Activated CD4-positive, alpha-beta memory T cell treated with anti-CD3 and anti-CD28 coated beads, Interleukin-2, amount 10 ng/mL, durations not matched to agents 7 days and 5 days (primary cell): Measurements from ENCODE around the gene KLHDC2. TPM values are rescaled to one million over a fixed set of nuclear protein-coding genes. Genes with fewer than 3 reads are reported as not detected.
A peak's percentile ranks its signal among the peaks of the same experiment; 100 is the strongest.
"Not testable (repeated sequence)": the region's sequence is repeated elsewhere in the genome, so short reads cannot be mapped to it uniquely, and the experiment has no call there.

Source experiments
- CTCF ChIA-PET: fragments of 350-600 bp; sonication (Branson Sonifier 250); formaldehyde crosslinking; loops from one replicate; lab custom pipeline; 2021; ENCODE audit warnings: antibody characterized with exemption, inconsistent platforms; lab: Charles Lee
- POLR2A ChIA-PET: fragments of 350-600 bp; sonication (Branson Sonifier 250); formaldehyde crosslinking; loops from one replicate; lab custom pipeline; 2021; ENCODE audit warnings: antibody characterized with exemption; lab: Charles Lee
- DNase-seq: peaks from one replicate; pipeline ENCODE4 v3.0.0-alpha.2; 2020
- H3K27ac Mint-ChIP-seq: one replicate; pipeline ENCODE4 v1.8.0; 2021; ENCODE audit warnings: mild to moderate bottlenecking, mixed read lengths
- H3K27me3 Mint-ChIP-seq: one replicate; pipeline ENCODE4 v1.8.0; 2021; ENCODE audit warnings: mixed read lengths
- H3K36me3 Mint-ChIP-seq: one replicate; pipeline ENCODE4 v1.8.0; 2021; ENCODE audit warnings: low read depth, mixed read lengths
- H3K4me1 Mint-ChIP-seq: one replicate; pipeline ENCODE4 v1.8.0; 2021; ENCODE audit warnings: mixed read lengths
- H3K4me3 Mint-ChIP-seq: one replicate; pipeline ENCODE4 v1.8.0; 2021; ENCODE audit warnings: mild to moderate bottlenecking, mixed read lengths
- H3K9me3 Mint-ChIP-seq: one replicate; pipeline ENCODE4 v1.8.0; 2021; ENCODE audit warnings: mixed read lengths
- total RNA-seq, 2 experiments: library from RNA; stranded (reverse); gene quantifications; one replicate each; pipeline ENCODE4 v1.2.3, GENCODE V29; 2021

KLHDC2 gene
- total RNA-seq, 2 experiments from 2014 or later, result 34.3 to 34.7 TPM

GRCh38 chr14:49766839-49767238 is 1.1 kb upstream of the KLHDC2 start:
- ChIA-PET POLR2A (interaction anchor here (0.8 to 7.3 kb wide), 28 partner anchors 10 to 350 kb away, joined by 3 to 99 read pairs (median 7); partner anchors contain the start of genes ARF6, DNAAF2, KLHDC1 and LRR1), CTCF (interaction anchor here (0.6 to 3.9 kb wide), 15 partner anchors 59 to 338 kb away, joined by 3 to 45 read pairs (median 5); partner anchors contain the start of genes DNAAF2, KLHDC1, LRR1 and MGAT2)
- Mint-ChIP-seq H3K9me3 (no peaks in the 10 kb centered on the region), H3K36me3 (peaks cover 10% of the 10 kb centered on the region), H3K4me3 (peak overlapping the region; percentile 98), H3K27me3 (no peaks in the 10 kb centered on the region), H3K4me1 (peaks cover 37% of the 10 kb centered on the region), H3K27ac (peak overlapping the region; percentile 98)
- DNase-seq, result no peak

GRCh38 chr14:49767270-49767570 is 733 bp upstream of the KLHDC2 start:
- no peaks in the 10 kb centered on the region for H3K9me3 Mint-ChIP-seq
- CTCF ChIA-PET, result interaction anchor here (0.6 to 3.9 kb wide), 16 partner anchors 8 to 337 kb away, joined by 3 to 45 read pairs (median 5); partner anchors contain the start of genes DNAAF2, KLHDC1, LRR1 and MGAT2
- H3K27ac Mint-ChIP-seq, result peak overlapping the region; percentile 98
- POLR2A ChIA-PET, result interaction anchor here (0.7 to 7.3 kb wide), 35 partner anchors 9 to 466 kb away, joined by 3 to 99 read pairs (median 6); partner anchors contain the start of genes DNAAF2, KLHDC1, LRR1 and MGAT2
- H3K4me3 Mint-ChIP-seq, result peak overlapping the region; percentile 98
- peaks cover 10% of the 10 kb centered on the region for H3K36me3 Mint-ChIP-seq
- H3K27me3 Mint-ChIP-seq, result no peaks in the 10 kb centered on the region
- H3K4me1 Mint-ChIP-seq, result peaks cover 37% of the 10 kb centered on the region
- no peak for DNase-seq

- Mint-ChIP-seq H3K36me3 (peaks cover 10% of the 10 kb centered on the region), H3K4me3 (peak overlapping the region; percentile 98), H3K9me3 (no peaks in the 10 kb centered on the region), H3K4me1 (peaks cover 37% of the 10 kb centered on the region), H3K27me3 (no peaks in the 10 kb centered on the region), H3K27ac (peak overlapping the region; percentile 98)
- ChIA-PET POLR2A (interaction anchor here (0.6 to 7.3 kb wide), 44 partner anchors 8 to 690 kb away, joined by 3 to 99 read pairs (median 5); partner anchors contain the start of genes DNAAF2, KLHDC1, LRR1 and MGAT2), CTCF (interaction anchor here (0.7 to 3.9 kb wide), 21 partner anchors 10 to 307 kb away, joined by 3 to 45 read pairs (median 4); partner anchors contain the start of genes DNAAF2, KLHDC1, LRR1 and MGAT2)
- peak; percentile 74 for DNase-seq
Observed at GRCh38 chr14:49768301-49769121, 558 bp downstream of the KLHDC2 start.

GRCh38 chr14:49769171-49769570 is 1.2 kb downstream of the KLHDC2 start:
- no peaks in the 10 kb centered on the region for H3K27me3 Mint-ChIP-seq
- CTCF ChIA-PET, result interaction anchor here (1.0 to 3.9 kb wide), 11 partner anchors 12 to 308 kb away, joined by 3 to 45 read pairs (median 5); partner anchors contain the start of genes DNAAF2, KLHDC1, NEMF and POLE2
- DNase-seq, result no peak
- H3K4me3 Mint-ChIP-seq, result peak overlapping the region; percentile 98
- peaks cover 10% of the 10 kb centered on the region for H3K36me3 Mint-ChIP-seq
- peaks cover 31% of the 10 kb centered on the region for H3K4me1 Mint-ChIP-seq
- POLR2A ChIA-PET, result interaction anchor here (0.6 to 7.3 kb wide), 25 partner anchors 7 to 347 kb away, joined by 3 to 99 read pairs (median 6); partner anchors contain the start of genes DNAAF2, KLHDC1, LRR1 and MGAT2
- peak overlapping the region; percentile 98 for H3K27ac Mint-ChIP-seq
- H3K9me3 Mint-ChIP-seq, result no peaks in the 10 kb centered on the region

GRCh38 chr14:49769581-49770211 is 1.7 kb downstream of the KLHDC2 start:
- Mint-ChIP-seq H3K4me3 (peak overlapping the region; percentile 98), H3K36me3 (peaks cover 14% of the 10 kb centered on the region), H3K4me1 (peaks cover 31% of the 10 kb centered on the region), H3K9me3 (no peaks in the 10 kb centered on the region), H3K27me3 (no peaks in the 10 kb centered on the region), H3K27ac (peak overlapping the region; percentile 98)
- POLR2A ChIA-PET, result interaction anchor here (0.6 to 7.3 kb wide), 17 partner anchors 12 to 347 kb away, joined by 3 to 99 read pairs (median 21); partner anchors contain the start of genes DNAAF2, KLHDC1, LRR1 and MGAT2
- DNase-seq, result no peak
- CTCF ChIA-PET, result interaction anchor here (1.0 to 3.9 kb wide), 9 partner anchors 59 to 308 kb away, joined by 3 to 45 read pairs (median 5); partner anchors contain the start of genes DNAAF2, KLHDC1, NEMF and RPS29

- Mint-ChIP-seq H3K9me3 (no peaks in the 10 kb centered on the region), H3K27me3 (no peaks in the 10 kb centered on the region), H3K36me3 (peaks cover 20% of the 10 kb centered on the region), H3K27ac (peak overlapping the region; percentile 47), H3K4me3 (peak overlapping the region; percentile 44), H3K4me1 (peaks cover 34% of the 10 kb centered on the region)
- no peak for DNase-seq
- CTCF ChIA-PET, result interaction anchor here (1.3 to 3.9 kb wide), 6 partner anchors 82 to 184 kb away, joined by 3 to 45 read pairs (median 7); partner anchors contain the start of genes DNAAF2, NEMF and RPS29
- POLR2A ChIA-PET, result interaction anchor here (0.8 to 7.3 kb wide), 9 partner anchors 12 to 316 kb away, joined by 3 to 99 read pairs (median 47); partner anchors contain the start of genes DNAAF2, KLHDC1, MGAT2 and NEMF
Observed at GRCh38 chr14:49770212-49770817, 2.4 kb downstream of the KLHDC2 start.

GRCh38 chr14:49771691-49772090 is 3.7 kb downstream of the KLHDC2 start:
- not testable (repeated sequence) for H3K27me3 Mint-ChIP-seq, H3K27ac Mint-ChIP-seq, H3K4me3 Mint-ChIP-seq, H3K9me3 Mint-ChIP-seq, DNase-seq
- ChIA-PET CTCF (interaction anchor here (1.4 to 2.5 kb wide), 3 partner anchors 8 to 138 kb away, joined by 3 to 7 read pairs (median 7); partner anchors contain the start of gene NEMF), POLR2A (interaction anchor here (0.8 to 7.3 kb wide), 3 partner anchors 43 to 137 kb away, joined by 4 to 59 read pairs (median 8); partner anchors contain the start of gene NEMF)
- H3K4me1 Mint-ChIP-seq, result peaks cover 36% of the 10 kb centered on the region
- peaks cover 26% of the 10 kb centered on the region for H3K36me3 Mint-ChIP-seq

- H3K27ac Mint-ChIP-seq, result peak overlapping the region; percentile 2
Observed at GRCh38 chr14:49774106-49774505, 6.2 kb downstream of the KLHDC2 start.

GRCh38 chr14:49778421-49778820 is 10.5 kb downstream of the KLHDC2 start:
- Mint-ChIP-seq H3K9me3 (no peaks in the 10 kb centered on the region), H3K27me3 (no peaks in the 10 kb centered on the region), H3K4me3 (no peak overlapping the region), H3K27ac (no peak overlapping the region), H3K36me3 (peaks cover 69% of the 10 kb centered on the region), H3K4me1 (peaks cover 6% of the 10 kb centered on the region)
- CTCF ChIA-PET, result no interaction called here
- POLR2A ChIA-PET, result no interaction called here
- no peak for DNase-seq

More at GRCh38 chr14:49774106-49774505, 6.2 kb downstream of the KLHDC2 start:
- ChIA-PET CTCF (no interaction called here), POLR2A (interaction anchor here (0.6 kb wide), 1 partner anchor 175 kb away, joined by 3 read pairs; the partner anchor contains the start of gene LRR1)
- H3K9me3 Mint-ChIP-seq, result no peaks in the 10 kb centered on the region
- peaks cover 24% of the 10 kb centered on the region for H3K4me1 Mint-ChIP-seq
- DNase-seq, result no peak
- peaks cover 40% of the 10 kb centered on the region for H3K36me3 Mint-ChIP-seq
- H3K27me3 Mint-ChIP-seq, result no peaks in the 10 kb centered on the region
- H3K4me3 Mint-ChIP-seq, result no peak overlapping the region

- not testable (repeated sequence) for H3K4me1 Mint-ChIP-seq, DNase-seq, H3K27ac Mint-ChIP-seq, H3K4me3 Mint-ChIP-seq, H3K9me3 Mint-ChIP-seq, H3K27me3 Mint-ChIP-seq
- POLR2A ChIA-PET, result interaction anchor here (4.7 kb wide), 1 partner anchor 12 kb away, joined by 44 read pairs; the partner anchor contains the start of gene KLHDC2
- CTCF ChIA-PET, result interaction anchor here (0.8 kb wide), 1 partner anchor 13 kb away, joined by 3 read pairs; the partner anchor contains the start of gene KLHDC2
- peaks cover 75% of the 10 kb centered on the region for H3K36me3 Mint-ChIP-seq
Observed at GRCh38 chr14:49781040-49781439, 13.1 kb downstream of the KLHDC2 start.

GRCh38 chr14:49783394-49784014 is 15.6 kb downstream of the KLHDC2 start:
- CTCF ChIA-PET, result interaction anchor here (1.0 to 1.9 kb wide), 2 partner anchors 15 to 149 kb away, joined by 3 to 9 read pairs; partner anchors contain the start of gene KLHDC2
- H3K9me3 Mint-ChIP-seq, result no peaks in the 10 kb centered on the region

More at GRCh38 chr14:49783394-49784014, 15.6 kb downstream of the KLHDC2 start:
- Mint-ChIP-seq H3K27me3 (no peaks in the 10 kb centered on the region), H3K27ac (no peak overlapping the region), H3K4me3 (no peak overlapping the region), H3K36me3 (peaks cover 75% of the 10 kb centered on the region), H3K4me1 (no peaks in the 10 kb centered on the region)
- no peak for DNase-seq
- POLR2A ChIA-PET, result interaction anchor here (4.7 kb wide), 1 partner anchor 14 kb away, joined by 44 read pairs; the partner anchor contains the start of gene KLHDC2
